H1 (cell line): Measurements from ENCODE around the gene LARP6. TPM values are rescaled to one million over a fixed set of nuclear protein-coding genes. Genes with fewer than 3 reads are reported as not detected.
A peak's percentile ranks its signal among the peaks of the same experiment; 100 is the strongest.

ENCODE experiments used
- CTCF ChIA-PET: fragments of 300-600 bp; sonication (Branson Sonifier 250); formaldehyde crosslinking; loops from one replicate; lab custom pipeline; 2021; ENCODE audit not compliant: partially characterized antibody; lab: Charles Lee
- POLR2A ChIA-PET: fragments of 300-600 bp; sonication (Branson Sonifier 250); formaldehyde crosslinking; loops from one replicate; lab custom pipeline; 2021; ENCODE audit warnings: inconsistent platforms; ENCODE audit not compliant: partially characterized antibody; lab: Charles Lee
- DNase-seq, 2 experiments: peaks; one replicate each; pipeline versions ENCODE4 v3.0.0 to v3.0.0-alpha.2; 2010 to 2022; ENCODE audit warnings: low spot score in 2 of 2, low read depth in 1 of 2, mixed read lengths in 1 of 2
- FAIRE-seq: peaks from 2 replicates; lab custom pipeline; 2011; peaks lifted over from hg19 to GRCh38; lab: Jason Lieb, UNC
- H2AFZ ChIP-seq: 2 replicates; pipeline ENCODE4 v1.8.1; 2012; ENCODE audit warnings: low read length, inconsistent platforms
- H2AK5ac ChIP-seq: 2 replicates; pipeline ENCODE4 v1.6.1; 2013; ENCODE audit warnings: low read depth, low read length
- H2BK120ac ChIP-seq: replicated peaks from 2 replicates; pipeline ENCODE3; 2013; ENCODE audit warnings: low read depth, low read length, inconsistent platforms
- H2BK12ac ChIP-seq: 2 replicates; pipeline ENCODE4 v1.6.1; 2013; ENCODE audit warnings: low read depth, low read length
- H2BK15ac ChIP-seq: 2 replicates; pipeline ENCODE4 v1.6.1; 2013; ENCODE audit warnings: low read length
- H2BK20ac ChIP-seq: 2 replicates; pipeline ENCODE4 v1.6.1; 2013; ENCODE audit warnings: low read length
- H2BK5ac ChIP-seq: 2 replicates; pipeline ENCODE4 v1.6.1; 2013; ENCODE audit warnings: low read depth, low read length
- H3K14ac ChIP-seq: 2 replicates; pipeline ENCODE4 v1.6.1; 2013; ENCODE audit warnings: inconsistent platforms; ENCODE audit not compliant: insufficient read length
- H3K18ac ChIP-seq: 2 replicates; pipeline ENCODE4 v1.6.1; 2013; ENCODE audit warnings: low read length; ENCODE audit errors: extremely low read depth
- H3K23ac ChIP-seq: 2 replicates; pipeline ENCODE4 v1.6.1; 2013; ENCODE audit warnings: inconsistent platforms; ENCODE audit not compliant: insufficient read length
- H3K23me2 ChIP-seq: 2 replicates; pipeline ENCODE4 v1.6.1; 2013; ENCODE audit warnings: low read depth, low read length
- H3K27ac ChIP-seq: 2 replicates; pipeline ENCODE4 v1.6.1; 2011; ENCODE audit warnings: low read depth, low read length, inconsistent platforms
- H3K27me3 ChIP-seq, 4 experiments: replicated peaks in 1 of 4; 1 replicate in 1 of 4; 2 replicates in 3 of 4; pipeline versions ENCODE4 v1.6.1 to v1.8.1; 2011 to 2013; ENCODE audit warnings: low read length in 3 of 4, mild to moderate bottlenecking in 3 of 4, inconsistent platforms in 2 of 4, mixed read lengths in 2 of 4, moderate library complexity in 1 of 4; ENCODE audit not compliant: control insufficient read depth in 3 of 4, insufficient read depth in 3 of 4; ENCODE audit errors: extremely low read depth in 1 of 4
- H3K36me3 ChIP-seq, 4 experiments: 2 replicates each; pipeline versions ENCODE4 v1.6.1 to v1.8.1; 2011 to 2013; ENCODE audit warnings: mild to moderate bottlenecking in 4 of 4, low read length in 3 of 4, moderate library complexity in 2 of 4, control low read depth in 1 of 4, inconsistent platforms in 1 of 4; ENCODE audit not compliant: insufficient read depth in 4 of 4, control insufficient read depth in 2 of 4
- H3K4ac ChIP-seq: replicated peaks from 2 replicates; pipeline ENCODE3; 2013; ENCODE audit warnings: low read length, low read depth, mixed read lengths, inconsistent platforms; ENCODE audit not compliant: insufficient read length
- H3K4me1 ChIP-seq, 4 experiments: replicated peaks in 1 of 4; 1 replicate in 1 of 4; 2 replicates in 3 of 4; pipeline versions ENCODE4 v1.6.1 to v1.8.1; 2011 to 2013; ENCODE audit warnings: low read length in 3 of 4, inconsistent platforms in 2 of 4, mixed read lengths in 1 of 4; ENCODE audit not compliant: insufficient read depth in 4 of 4, control insufficient read depth in 3 of 4
- H3K4me2 ChIP-seq, 2 experiments: 2 replicates each; pipeline versions ENCODE4 v1.6.1 to v1.8.1; 2011 to 2013; ENCODE audit warnings: low read depth in 2 of 2, low read length in 2 of 2, control low read depth in 1 of 2, inconsistent platforms in 1 of 2, mild to moderate bottlenecking in 1 of 2; ENCODE audit not compliant: insufficient read depth in 1 of 2
- H3K4me3 ChIP-seq, 4 experiments: fragments of 200-600, 300-600 bp in 1 of 4; sonication (generic), shearing (Covaris generic), sonication (Bioruptor Twin) in 1 of 4; 2 replicates each; pipeline versions ENCODE4 v1.5.1 to v1.8.1; 2011 to 2016; ENCODE audit warnings: low read length in 4 of 4, low read depth in 3 of 4, control low read depth in 2 of 4, inconsistent platforms in 2 of 4, mild to moderate bottlenecking in 2 of 4, mixed read lengths in 1 of 4, moderate library complexity in 1 of 4; ENCODE audit not compliant: insufficient read depth in 2 of 4; ENCODE audit errors: extremely low read depth in 1 of 4
- H3K56ac ChIP-seq: replicated peaks from 2 replicates; pipeline ENCODE3; 2013; ENCODE audit warnings: low read depth, mild to moderate bottlenecking, mixed read lengths, low read length, inconsistent platforms; ENCODE audit not compliant: insufficient read length
- H3K79me1 ChIP-seq: 2 replicates; pipeline ENCODE4 v1.6.1; 2013; ENCODE audit warnings: low read depth, low read length, control low read depth
- H3K79me2 ChIP-seq, 2 experiments: 2 replicates each; pipeline versions ENCODE4 v1.6.1 to v1.8.1; 2012 to 2013; ENCODE audit warnings: low read length in 2 of 2, mild to moderate bottlenecking in 2 of 2, inconsistent platforms in 1 of 2; ENCODE audit not compliant: insufficient read depth in 2 of 2, control insufficient read depth in 1 of 2
- H3K9ac ChIP-seq, 4 experiments: replicated peaks in 1 of 4; 1 replicate in 1 of 4; 2 replicates in 3 of 4; pipeline versions ENCODE4 v1.6.1 to v1.8.1; 2011 to 2013; ENCODE audit warnings: low read depth in 3 of 4, low read length in 3 of 4, control low read depth in 2 of 4, mild to moderate bottlenecking in 2 of 4, moderate library complexity in 2 of 4, inconsistent platforms in 1 of 4; ENCODE audit errors: extremely low read depth in 1 of 4
- H3K9me3 ChIP-seq, 2 experiments: 2 replicates each; pipeline versions ENCODE4 v1.6.1 to v1.8.1; 2012 to 2013; ENCODE audit warnings: mild to moderate bottlenecking in 2 of 2, moderate library complexity in 2 of 2, control low read depth in 1 of 2, inconsistent platforms in 1 of 2, low read depth in 1 of 2, low read length in 1 of 2, mixed read lengths in 1 of 2; ENCODE audit not compliant: insufficient read depth in 2 of 2
- H4K20me1 ChIP-seq, 2 experiments: replicated peaks in 1 of 2; 2 replicates each; pipeline versions ENCODE3 to v1.8.1; 2011 to 2013; ENCODE audit warnings: inconsistent platforms in 2 of 2, low read length in 2 of 2, mild to moderate bottlenecking in 1 of 2; ENCODE audit not compliant: insufficient read depth in 2 of 2, control insufficient read depth in 1 of 2
- H4K5ac ChIP-seq: 2 replicates; pipeline ENCODE4 v1.6.1; 2013; ENCODE audit warnings: low read length, low read depth, mixed read lengths, inconsistent platforms; ENCODE audit not compliant: insufficient read length
- H4K8ac ChIP-seq: 2 replicates; pipeline ENCODE4 v1.8.0; 2013; ENCODE audit warnings: mild to moderate bottlenecking, moderate library complexity, low read length, inconsistent platforms; ENCODE audit not compliant: insufficient read depth; ENCODE audit errors: extremely low read depth
- H4K91ac ChIP-seq: replicated peaks from 2 replicates; pipeline ENCODE3; 2013; ENCODE audit warnings: low read length, mixed read lengths, inconsistent platforms; ENCODE audit not compliant: insufficient read length
- MAX ChIP-seq: IDR thresholded peaks from 2 replicates; pipeline ENCODE4 v1.6.1; 2012; ENCODE audit warnings: inconsistent platforms
- SAP30 ChIP-seq: fragments of 300-600 bp; sonication (generic); IDR thresholded peaks from 2 replicates; pipeline ENCODE4 v1.7.1; 2012; ENCODE audit warnings: low read length, moderate library complexity, mild to moderate bottlenecking, inconsistent platforms; ENCODE audit not compliant: insufficient read depth, insufficient replicate concordance
- USF2 ChIP-seq: IDR thresholded peaks from 2 replicates; pipeline ENCODE4 v1.6.1; 2011; ENCODE audit warnings: low read length, improper control_type of control experiment
- WGBS, 2 experiments: shearing (Covaris generic) in 1 of 2; methylation state at CpG; one replicate each; pipeline versions ENCODE4 v1.1.6 to v1.1.7; 2013 to 2015; ENCODE audit warnings: low lambda C conversion rate in 2 of 2, mixed read lengths in 2 of 2, inconsistent platforms in 1 of 2, low coverage in 1 of 2, missing lambda C conversion rate in 1 of 2; ENCODE audit not compliant: insufficient replicate concordance in 2 of 2, insufficient coverage in 1 of 2, insufficient read length in 1 of 2; ENCODE audit errors: extremely low coverage in 1 of 2, missing lambda C conversion rate in 1 of 2; 5-methylcytosine and 5-hydroxymethylcytosine counted together
- polyA plus RNA-seq, 7 experiments: library from polyadenylated mRNA; depleted of rRNA in 3 of 7; stranded (reverse) in 5 of 7; unstranded in 2 of 7; fragments of >200 nt in 5 of 7; fragments of 200-250 nt in 2 of 7; gene quantifications; 1 replicate in 5 of 7; 2 replicates in 1 of 7; 4 replicates in 1 of 7; pipeline versions ENCODE4 v1.2.1 to v1.2.3, GENCODE V29; 2011 to 2013; ENCODE audit warnings: missing spikeins in 2 of 7, mixed read lengths in 2 of 7
- total RNA-seq: library from RNA; stranded (reverse); fragmentation: NEBNext Ultra II Directional; extraction: Animal tissue kit (Norgen Biotek cat#: 25700); gene quantifications from 2 replicates; pipeline ENCODE4 v1.2.1, GENCODE V29; 2021

The LARP6 gene
- total and polyA plus RNA-seq, 2 of the 8 experiments (the other 6 are each of a cell fraction or from before 2014, with no cell fraction given), result 21.0 to 24.7 TPM

GRCh38 chr15:70859322-70859908, 5.5 kb upstream of the LARP6 start:
- Histone ChIP-seq H4K91ac (no peak overlapping the region), H2BK15ac (no peak overlapping the region), H3K4ac (no peak overlapping the region), H4K8ac (no peak overlapping the region), H3K56ac (no peak overlapping the region), H3K4me2 (no peak overlapping the region), H3K27me3 (0 out of 7 replicates have a peak, but pooled peaks cover 0 to 3% (median 0%) of the 10 kb centered on the region in 4 experiments), H3K79me1 (no peaks in the 10 kb centered on the region), H3K36me3 (no peaks in the 10 kb centered on the region), H3K27ac (no peak overlapping the region), H3K79me2 (no peaks in the 10 kb centered on the region), H3K4me1 (peaks cover 0 to 3% (median 0%) of the 10 kb centered on the region in 4 experiments; a peak in 1 of 7 replicates), H3K23ac (no peak overlapping the region), H2BK5ac (no peak overlapping the region), H3K18ac (no peak overlapping the region), H3K9ac (no peak overlapping the region), H2BK120ac (no peak overlapping the region), H2BK20ac (no peak overlapping the region), H4K20me1 (no peaks in the 10 kb centered on the region), H4K5ac (no peak overlapping the region), H2BK12ac (peak overlapping the region; percentile 17; the same call in 1 of the 2 replicates), H3K14ac (no peak overlapping the region), H3K4me3 (no peak overlapping the region), H3K9me3 (no peaks in the 10 kb centered on the region), H2AFZ (no peak overlapping the region), H3K23me2 (peaks cover 2% of the 10 kb centered on the region; the same call in 1 of the 2 replicates), H2AK5ac (no peak overlapping the region)
- no peak for FAIRE-seq
- POLR2A ChIA-PET, result no interaction called here
- WGBS, 2 experiments, result 95% methylated on average over 14 of the region's 14 CpGs; no CpG with 5 or more reads in 1 of the 2 experiments
- TF ChIP-seq MAX, result no peak
- TF ChIP-seq SAP30, result no peak
- TF ChIP-seq USF2, result no peak
- DNase-seq, result no peak
- CTCF ChIA-PET, result interaction anchor here (0.8 to 2.4 kb wide), 7 partner anchors 10 to 1393 kb away, joined by 3 to 7 read pairs (median 3); no protein-coding TSS in a partner anchor
